ENCODE results near the gene VPS13D.

DNA sequence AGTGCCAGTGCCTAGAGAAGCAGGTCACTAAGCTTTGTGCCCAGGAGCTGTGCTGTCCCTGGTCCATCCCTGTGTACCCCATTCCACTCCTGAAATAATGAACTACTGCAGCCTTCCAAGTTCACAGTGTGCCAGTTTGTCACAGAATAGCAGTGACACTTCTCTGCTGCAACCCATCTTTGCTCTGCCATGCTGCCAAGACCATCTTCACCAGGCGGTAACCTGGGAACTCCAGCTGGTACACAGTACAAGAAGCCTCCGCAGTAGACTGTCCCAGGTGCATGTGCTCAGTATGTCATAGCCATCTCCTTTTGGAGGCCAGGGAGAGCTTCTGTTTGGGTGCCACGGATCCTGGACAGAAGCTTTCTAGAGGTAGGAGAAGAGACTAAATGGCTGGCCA, 250.2 kb downstream of the VPS13D start:
- no peak for TF ChIP-seq EZH2 (IDR thresholded peaks at IDR 0.05; ENCODE audit: low read length, unreplicated experiment)
- TF ChIP-seq CTCF (conservative IDR thresholded peaks at IDR 0.05; ENCODE audit: low read depth, low read length), result no peak
- no peak for TF ChIP-seq EZH2phosphoT487 (IDR thresholded peaks at IDR 0.05; ENCODE audit: borderline replicate concordance, low read length)

Measured in PC-3 (cell line).